ENCODE results near the gene APOBEC3H. TPM values are rescaled to one million over a fixed set of nuclear protein-coding genes. Genes with fewer than 3 reads are reported as not detected.
A peak's percentile ranks its signal among the peaks of the same experiment; 100 is the strongest.

The APOBEC3H gene
- polyA plus RNA-seq, 1 donor (not counting 4 experiments of a cell fraction or from before 2014, with no cell fraction given) = 0.41 TPM

GRCh38 chr22:39098026-39098425, 982 bp downstream of the APOBEC3H start:
- no peak for FAIRE-seq
- peak overlapping the region; percentile 1 for H2AFZ ChIP-seq (ENCODE audit: control insufficient read depth, low read length)

GRCh38 chr22:39098576-39098975, 1.5 kb downstream of the APOBEC3H start:
- Histone ChIP-seq H3K79me2 (ENCODE audit: control insufficient read depth, insufficient read depth, low read length) (no peaks in the 10 kb centered on the region), H2AFZ (ENCODE audit: control insufficient read depth, low read length) (no peak overlapping the region), H3K4me1 (ENCODE audit: control insufficient read depth, extremely low read depth, insufficient read depth, low read length) (peaks cover 21% of the 10 kb centered on the region), H3K4me2 (ENCODE audit: control insufficient read depth, extremely low read depth, insufficient read depth, low read depth, low read length) (no peak overlapping the region), H3K9ac (ENCODE audit: control insufficient read depth, extremely low read depth, insufficient read depth, low read length) (no peak overlapping the region), H3K4me3 (ENCODE audit: control insufficient read depth in 2 of 3, extremely low read depth in 1 of 3, insufficient read depth in 2 of 3, low read depth in 1 of 3, low read length in 3 of 3) (no peak overlapping the region), H3K27ac (ENCODE audit: control insufficient read depth, insufficient read depth, low read length) (no peak overlapping the region), H3K9me3 (ENCODE audit: control insufficient read depth, low read depth, low read length) (no peaks in the 10 kb centered on the region), H3K36me3 (ENCODE audit: control insufficient read depth in 2 of 2, extremely low read depth in 1 of 2, insufficient read depth in 2 of 2, low read length in 2 of 2) (no peaks in the 10 kb centered on the region), H3K9me1 (ENCODE audit: control insufficient read depth, extremely low read depth, insufficient read depth, low read length) (no peaks in the 10 kb centered on the region), H3K27me3 (ENCODE audit: control insufficient read depth, extremely low read depth, insufficient read depth, low read length) (no peaks in the 10 kb centered on the region), H4K20me1 (ENCODE audit: control insufficient read depth, extremely low read depth, insufficient read depth, low read length) (no peaks in the 10 kb centered on the region)
- dilution Hi-C loops (cut with MboI; ENCODE audit: extremely low pct_ligation_motif_present, low sequenced_read_pairs) = no loop called here
- no peak for FAIRE-seq
- TF ChIP-seq EZH2 (IDR thresholded peaks at IDR 0.05; ENCODE audit: low read length) (no peak), CTCF (optimal IDR thresholded peaks at IDR 0.05 in 1 of 3, IDR thresholded peaks at IDR 0.05 in 1 of 3, conservative IDR thresholded peaks at IDR 0.05 in 1 of 3; ENCODE audit: extremely low read depth in 1 of 3, insufficient read depth in 2 of 3, low read length in 3 of 3) (no peak)
- DNase-seq (ENCODE audit: low read depth, low spot score) = no peak

More at GRCh38 chr22:39098026-39098425, 982 bp downstream of the APOBEC3H start:
- H3K4me2 ChIP-seq (ENCODE audit: control insufficient read depth, extremely low read depth, insufficient read depth, low read depth, low read length) = no peak overlapping the region
- no peak overlapping the region for H3K4me3 ChIP-seq (ENCODE audit: control insufficient read depth in 2 of 3, extremely low read depth in 1 of 3, insufficient read depth in 2 of 3, low read depth in 1 of 3, low read length in 3 of 3)
- H3K4me1 ChIP-seq (ENCODE audit: control insufficient read depth, extremely low read depth, insufficient read depth, low read length) = peaks cover 21% of the 10 kb centered on the region
- no peak overlapping the region for H3K9ac ChIP-seq (ENCODE audit: control insufficient read depth, extremely low read depth, insufficient read depth, low read length)
- no peak for DNase-seq (ENCODE audit: low read depth, low spot score)
- H3K27ac ChIP-seq (ENCODE audit: control insufficient read depth, insufficient read depth, low read length) = peak overlapping the region; percentile 36
- no peaks in the 10 kb centered on the region for H3K27me3 ChIP-seq (ENCODE audit: control insufficient read depth, extremely low read depth, insufficient read depth, low read length)
- no peaks in the 10 kb centered on the region for H3K36me3 ChIP-seq (ENCODE audit: control insufficient read depth in 2 of 2, extremely low read depth in 1 of 2, insufficient read depth in 2 of 2, low read length in 2 of 2)
- H3K79me2 ChIP-seq (ENCODE audit: control insufficient read depth, insufficient read depth, low read length) = no peaks in the 10 kb centered on the region
- no peaks in the 10 kb centered on the region for H4K20me1 ChIP-seq (ENCODE audit: control insufficient read depth, extremely low read depth, insufficient read depth, low read length)
- dilution Hi-C loops (cut with MboI; ENCODE audit: extremely low pct_ligation_motif_present, low sequenced_read_pairs) = no loop called here
- TF ChIP-seq CTCF (optimal IDR thresholded peaks at IDR 0.05 in 1 of 3, IDR thresholded peaks at IDR 0.05 in 1 of 3, conservative IDR thresholded peaks at IDR 0.05 in 1 of 3; ENCODE audit: extremely low read depth in 1 of 3, insufficient read depth in 2 of 3, low read length in 3 of 3) = no peak
- TF ChIP-seq EZH2 (IDR thresholded peaks at IDR 0.05; ENCODE audit: low read length) = no peak
- no peaks in the 10 kb centered on the region for H3K9me3 ChIP-seq (ENCODE audit: control insufficient read depth, low read depth, low read length)
- no peaks in the 10 kb centered on the region for H3K9me1 ChIP-seq (ENCODE audit: control insufficient read depth, extremely low read depth, insufficient read depth, low read length)
